K562 (cell line): ENCODE measurements around the gene KLHL8. TPM values are rescaled to one million over a fixed set of nuclear protein-coding genes. Genes with fewer than 3 reads are reported as not detected.

Experiments
- ATAC-seq: fragments of 200-7000 bp; cut with Tn5 transposase; 3 replicates; pipeline ENCODE4 v1.9.1; 2020; ENCODE audit warnings: moderate library complexity
- BruUV-seq: library from RNA; stranded (reverse); fragments of 400-500 nt; replicated peaks from 2 replicates; lab custom pipeline; 2021; lab: Mats Ljungman, UMichigan
- CTCF ChIA-PET: fragments of 300-600 bp; formaldehyde crosslinking; extraction: SDS; loops from one replicate; lab custom pipeline; 2021; ENCODE audit warnings: low intra/inter-chr PET ratio; lab: Yijun Ruan, JAX
- POLR2A ChIA-PET: fragments of 300-600, 350-650 bp; sonication (Branson Sonifier 250); formaldehyde crosslinking; extraction: SDS; loops from one replicate; lab custom pipeline; 2021; ENCODE audit warnings: antibody characterized with exemption, inconsistent platforms; lab: Yijun Ruan, JAX
- DNase-seq, 4 experiments: peaks; one replicate each; pipeline versions ENCODE4 v3.0.0 to v3.0.0-alpha.2; 2011 to 2018; ENCODE audit warnings: low spot score in 3 of 4, mixed read lengths in 3 of 4; ENCODE audit errors: extremely low read depth in 1 of 4
- FAIRE-seq: peaks from 2 replicates; lab custom pipeline; 2011; peaks lifted over from hg19 to GRCh38; lab: Jason Lieb, UNC
- H2AFZ ChIP-seq: 2 replicates; pipeline ENCODE4 v1.6.0; 2011; ENCODE audit warnings: low read depth, low read length, control low read depth, inconsistent platforms
- H3K27ac ChIP-seq: fragments of 200-600 bp; 3 replicates; pipeline ENCODE4 v1.8.0; 2011; ENCODE audit warnings: low read depth, mild to moderate bottlenecking, control low read depth, inconsistent platforms, low read length, moderate library complexity, mixed read lengths; ENCODE audit errors: extremely low read depth
- H3K27me3 ChIP-seq, 2 experiments: fragments of 300-600 bp in 1 of 2; 2 replicates in 1 of 2; 3 replicates in 1 of 2; pipeline versions ENCODE4 v1.6.0 to v1.8.0; 2011; ENCODE audit warnings: inconsistent platforms in 2 of 2, low read length in 2 of 2, mild to moderate bottlenecking in 1 of 2, mixed read lengths in 1 of 2, moderate library complexity in 1 of 2; ENCODE audit not compliant: control insufficient read depth in 2 of 2, insufficient read depth in 2 of 2
- H3K36me3 ChIP-seq: fragments of 300-600 bp; 3 replicates; pipeline ENCODE4 v1.8.0; 2011; ENCODE audit warnings: mild to moderate bottlenecking, low read length, inconsistent platforms; ENCODE audit not compliant: control insufficient read depth, insufficient read depth
- H3K4me1 ChIP-seq, 2 experiments: fragments of 200-600 bp in 1 of 2; replicated peaks in 1 of 2; 2 replicates in 1 of 2; 3 replicates in 1 of 2; pipeline versions ENCODE4 v1.5.1 to v1.8.0; 2011; ENCODE audit warnings: inconsistent platforms in 2 of 2, low read length in 2 of 2, mild to moderate bottlenecking in 1 of 2, mixed read lengths in 1 of 2, moderate library complexity in 1 of 2; ENCODE audit not compliant: control insufficient read depth in 2 of 2, insufficient read depth in 2 of 2
- H3K4me2 ChIP-seq: 2 replicates; pipeline ENCODE4 v1.6.1; 2011; ENCODE audit warnings: low read length, control low read depth, inconsistent platforms, mixed read lengths; ENCODE audit not compliant: insufficient read depth
- H3K4me3 ChIP-seq: fragments of 200-600 bp; sonication (generic), shearing (Covaris generic); 2 replicates; pipeline ENCODE4 v1.5.1; 2016; ENCODE audit warnings: control low read depth, inconsistent platforms
- H3K79me2 ChIP-seq: fragments of 200-600 bp; 3 replicates; pipeline ENCODE4 v1.8.0; 2011; ENCODE audit warnings: low read length, inconsistent platforms; ENCODE audit not compliant: control insufficient read depth, insufficient read depth
- H3K9ac ChIP-seq, 2 experiments: 2 replicates each; pipeline versions ENCODE4 v1.6.0 to v1.6.1; 2011; ENCODE audit warnings: low read depth in 2 of 2, low read length in 2 of 2, control low read depth in 1 of 2, inconsistent platforms in 1 of 2, mild to moderate bottlenecking in 1 of 2, mixed read lengths in 1 of 2; ENCODE audit not compliant: insufficient read depth in 1 of 2
- H3K9me1 ChIP-seq: one replicate; pipeline ENCODE4 v1.6.0; 2011; ENCODE audit warnings: inconsistent platforms, mild to moderate bottlenecking, low read length, moderate library complexity; ENCODE audit not compliant: control insufficient read depth, insufficient read depth
- H3K9me3 ChIP-seq: replicated peaks from 2 replicates; pipeline ENCODE4 v1.5.1; 2011; ENCODE audit warnings: low read depth, low read length, inconsistent platforms; ENCODE audit not compliant: control insufficient read depth, insufficient read depth
- H4K20me1 ChIP-seq: replicated peaks from 2 replicates; pipeline ENCODE4 v1.6.1; 2011; ENCODE audit warnings: low read length, inconsistent platforms, mixed read lengths; ENCODE audit not compliant: control insufficient read depth, insufficient read depth
- C11orf30 ChIP-seq: fragments of 450-650 bp; IDR thresholded peaks from 2 replicates; pipeline ENCODE4 v1.6.1; 2016; ENCODE audit warnings: low read depth, mild to moderate bottlenecking
- CBX1 ChIP-seq: sonication (generic); IDR thresholded peaks from 2 replicates; pipeline ENCODE4 v1.6.1; 2016; ENCODE audit warnings: antibody characterized with exemption, low read depth, mild to moderate bottlenecking
- CREB1 ChIP-seq, 2 experiments: sonication (generic) in 1 of 2; formaldehyde crosslinking in 1 of 2; IDR thresholded peaks; 2 replicates each; pipeline versions ENCODE4 v1.6.1 to v1.8.0; 2012 to 2022; ENCODE audit warnings: inconsistent platforms in 1 of 2, mild to moderate bottlenecking in 1 of 2, missing genetic modification reagents in 1 of 2, moderate library complexity in 1 of 2
- CTBP1 ChIP-seq: fragments of 450-650 bp; IDR thresholded peaks from 2 replicates; pipeline ENCODE4 v1.6.1; 2016; ENCODE audit warnings: borderline replicate concordance
- E2F5 ChIP-seq: sonication (generic); formaldehyde crosslinking; IDR thresholded peaks from 2 replicates; pipeline ENCODE4 v1.8.0; 2022; ENCODE audit warnings: mild to moderate bottlenecking, missing genetic modification reagents
- MAFF ChIP-seq: IDR thresholded peaks from 2 replicates; pipeline ENCODE4 v1.6.1; 2012; ENCODE audit warnings: low read length, improper control_type of control experiment
- MAFG ChIP-seq: fragments of 450-650 bp; conservative IDR thresholded peaks from 2 replicates; pipeline ENCODE4 v1.6.1; 2016; ENCODE audit warnings: missing genetic modification characterization, missing compliant biosample characterization
- NFE2 ChIP-seq: IDR thresholded peaks from 2 replicates; pipeline ENCODE4 v1.6.1; 2014; ENCODE audit warnings: antibody characterized with exemption, low read depth
- NFE2L1 ChIP-seq: fragments of 450-650 bp; IDR thresholded peaks from 2 replicates; pipeline ENCODE4 v1.6.1; 2016; ENCODE audit warnings: missing genetic modification characterization, low read depth, mild to moderate bottlenecking, missing compliant biosample characterization, moderate library complexity, borderline replicate concordance
- ZNF316 ChIP-seq: fragments of 450-650 bp; IDR thresholded peaks from 2 replicates; pipeline ENCODE4 v1.6.1; 2016
- WGBS: fragments of 100-300 bp; shearing (Covaris generic); methylation state at CpG from one replicate; pipeline ENCODE4 v1.1.6; 2016; ENCODE audit warnings: low coverage, mixed read lengths; ENCODE audit not compliant: insufficient coverage; ENCODE audit errors: missing lambda C conversion rate; 5-methylcytosine and 5-hydroxymethylcytosine counted together
- in situ Hi-C: fragments of 300-500 bp; cut with MboI; formaldehyde crosslinking; loops from 4 replicates; pipeline ENCODE4 v1.15.0; 2018; ENCODE audit warnings: inconsistent platforms, mixed read lengths
- intact Hi-C: fragments of 100-400 bp; cut with micrococcal nuclease; formaldehyde crosslinking; loops from 2 replicates; pipeline ENCODE4 v1.14.2; 2022
- polyA plus RNA-seq, 8 experiments: library from polyadenylated mRNA; depleted of rRNA in 4 of 8; stranded (reverse) in 5 of 8; unstranded in 3 of 8; fragments of >200 nt; fragmentation: Nextera tagmentation in 2 of 8; fragmentation: Illumina TruSeq in 1 of 8; extraction: Ambion mirVana in 2 of 8; extraction: Trizol in 1 of 8; gene quantifications; 2 replicates each; pipeline versions ENCODE4 v1.2.1 to v1.2.3, GENCODE V29; 2011 to 2014; ENCODE audit warnings: inconsistent platforms in 1 of 8, missing spikeins in 1 of 8
- total RNA-seq, 7 experiments: library from RNA; depleted of rRNA in 6 of 7; stranded (reverse); fragments of >200 nt in 6 of 7; fragmentation: Illumina TruSeq in 2 of 7; extraction: Trizol in 2 of 7; gene quantifications; 2 replicates each; pipeline versions ENCODE4 v1.2.1 to v1.2.3, GENCODE V29; 2011 to 2021; ENCODE audit warnings: low replicate concordance in 1 of 7

KLHL8 gene
- total and polyA plus RNA-seq, 9 of the 15 experiments (the other 6 are each of a cell fraction or from before 2014, with no cell fraction given): 8.7 to 25.3 (median 15.7) TPM

DNA sequence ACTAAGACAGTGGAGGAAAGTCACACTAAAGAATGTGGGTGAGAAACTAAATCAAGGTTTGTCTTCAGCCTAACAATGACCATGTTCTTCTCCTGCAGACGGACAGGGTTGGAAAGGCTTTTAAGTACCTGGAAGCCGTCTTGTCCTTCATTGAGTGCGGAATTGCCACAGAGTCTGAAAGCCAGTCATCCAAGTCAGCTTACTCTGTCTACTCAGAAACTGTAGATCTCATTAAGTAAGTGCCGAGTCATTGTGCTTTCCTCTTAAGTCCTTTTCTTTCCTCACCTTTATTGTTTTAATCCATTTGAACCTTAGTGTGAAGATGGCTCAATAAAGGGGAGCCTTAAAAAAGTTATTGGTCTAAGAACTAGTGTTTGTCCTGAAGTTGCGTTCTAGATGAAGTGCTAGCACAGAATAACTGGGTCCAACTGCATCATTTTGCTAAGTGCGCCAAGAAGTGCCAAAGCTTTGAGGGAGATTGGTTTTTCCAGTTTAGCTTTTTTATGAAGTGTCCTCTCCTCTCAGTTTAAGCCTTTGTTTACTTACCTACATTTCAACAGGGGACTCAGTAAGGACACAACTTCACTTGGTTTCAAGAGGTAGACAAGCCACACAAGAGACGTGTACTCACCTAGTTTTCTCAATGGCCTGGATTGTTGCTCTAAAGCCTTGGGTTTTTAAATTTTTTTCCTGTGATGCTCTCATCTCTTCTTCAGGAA, 89.3 kb downstream of the KLHL8 start:
- H3K27ac ChIP-seq: no peak overlapping the region; the same call in 2 of the 3 replicates

More for the DNA sequence above, 89.3 kb downstream of the KLHL8 start:
- WGBS: 96% methylated on average over 7 of the region's 7 CpGs
- Histone ChIP-seq H3K27me3 (no peaks in the 10 kb centered on the region), H2AFZ (no peak overlapping the region), H3K9me1 (no peaks in the 10 kb centered on the region), H3K4me1 (peaks cover 0 to 3% of the 10 kb centered on the region in 2 experiments; a peak in 1 of 5 replicates), H3K4me2 (no peak overlapping the region), H3K79me2 (no peaks in the 10 kb centered on the region), H3K4me3 (no peak overlapping the region), H3K9me3 (no peaks in the 10 kb centered on the region), H3K36me3 (peaks cover 96% of the 10 kb centered on the region), H4K20me1 (no peaks in the 10 kb centered on the region), H3K9ac (no peak overlapping the region)
- ATAC-seq: peak; percentile 65
- peak; percentile 48 for FAIRE-seq
- BruUV-seq: no TSS peak
- intact Hi-C loops: no loop called here
- ChIA-PET CTCF (no interaction called here), POLR2A (interaction anchor here (1.0 kb wide), 1 partner anchor 30 kb away, joined by 4 read pairs; no protein-coding TSS in a partner anchor)
- in situ Hi-C loops: no loop called here
- DNase-seq: peak in 1 of 4 experiments; percentile 16
- TF ChIP-seq CBX1 (no peak), E2F5 (CRISPR knock-in tag) (no peak), MAFG (tag) (peak; percentile 89), CREB1 (IDR thresholded peaks at IDR 0.05) (no peak), CREB1 (CRISPR knock-in tag; IDR thresholded peaks at IDR 0.05) (no peak), NFE2 (peak; percentile 73), ZNF316 (peak; percentile 91), CTBP1 (no peak), C11orf30 (peak; percentile 79), MAFF (peak; percentile 66), NFE2L1 (tag) (peak; percentile 74)
